ENCODE measurements around the gene BARHL1. TPM values are rescaled to one million over a fixed set of nuclear protein-coding genes. Genes with fewer than 3 reads are reported as not detected.

The BARHL1 gene
- polyA plus RNA-seq, 2 of the 4 experiments (the other 2 are of a cell fraction), result not detected

DNA sequence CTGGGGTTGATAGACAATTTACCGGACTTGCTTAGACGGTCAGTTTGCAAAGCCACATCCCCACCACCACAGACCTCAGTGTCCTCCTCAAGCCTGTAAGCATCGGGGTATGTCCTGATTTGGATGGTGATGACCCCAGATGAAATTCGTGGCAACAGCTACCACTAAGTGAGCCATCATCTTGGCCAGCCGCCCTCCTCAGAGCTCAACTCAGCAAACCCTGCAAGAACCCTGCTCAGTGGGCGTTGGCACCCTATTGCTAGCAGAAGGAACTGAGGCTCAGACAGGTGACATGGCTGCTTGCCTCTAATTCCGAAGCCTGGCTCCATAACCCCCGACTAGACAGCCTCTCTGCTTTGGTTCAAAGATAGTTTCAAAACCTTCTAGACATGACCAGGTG, 41.4 kb upstream of the BARHL1 start:
- no peak overlapping the region for H3K4me2 ChIP-seq
- WGBS (ENCODE audit: missing lambda C conversion rate), result 53% methylated on average over 8 of the region's 8 CpGs
- FAIRE-seq, result no peak
- TF ChIP-seq RCOR1 (IDR thresholded peaks at IDR 0.05; ENCODE audit: low read depth, low read length) (no peak), JUN (IDR thresholded peaks at IDR 0.05) (no peak), CEBPB (IDR thresholded peaks at IDR 0.05) (no peak), RFX5 (IDR thresholded peaks at IDR 0.05) (no peak), TFCP2L1 (CRISPR knock-in tag; IDR thresholded peaks at IDR 0.05) (no peak), EHMT2 (IDR thresholded peaks at IDR 0.05; ENCODE audit: low read depth) (no peak), KDM1A (IDR thresholded peaks at IDR 0.05; ENCODE audit: low read depth) (no peak), KDM5A (IDR thresholded peaks at IDR 0.05) (no peak), SMC3 (IDR thresholded peaks at IDR 0.05) (no peak), CBX2 (IDR thresholded peaks at IDR 0.05; ENCODE audit: borderline replicate concordance, low read depth) (no peak), HOXB13 (CRISPR knock-in tag; IDR thresholded peaks at IDR 0.05; ENCODE audit: low read depth) (no peak), CHD2 (IDR thresholded peaks at IDR 0.05; ENCODE audit: low read length, partially characterized antibody) (no peak), POLR2AphosphoS2 (conservative IDR thresholded peaks at IDR 0.05; ENCODE audit: low read length) (no peak)
- TF ChIP-seq, protein P1, sequence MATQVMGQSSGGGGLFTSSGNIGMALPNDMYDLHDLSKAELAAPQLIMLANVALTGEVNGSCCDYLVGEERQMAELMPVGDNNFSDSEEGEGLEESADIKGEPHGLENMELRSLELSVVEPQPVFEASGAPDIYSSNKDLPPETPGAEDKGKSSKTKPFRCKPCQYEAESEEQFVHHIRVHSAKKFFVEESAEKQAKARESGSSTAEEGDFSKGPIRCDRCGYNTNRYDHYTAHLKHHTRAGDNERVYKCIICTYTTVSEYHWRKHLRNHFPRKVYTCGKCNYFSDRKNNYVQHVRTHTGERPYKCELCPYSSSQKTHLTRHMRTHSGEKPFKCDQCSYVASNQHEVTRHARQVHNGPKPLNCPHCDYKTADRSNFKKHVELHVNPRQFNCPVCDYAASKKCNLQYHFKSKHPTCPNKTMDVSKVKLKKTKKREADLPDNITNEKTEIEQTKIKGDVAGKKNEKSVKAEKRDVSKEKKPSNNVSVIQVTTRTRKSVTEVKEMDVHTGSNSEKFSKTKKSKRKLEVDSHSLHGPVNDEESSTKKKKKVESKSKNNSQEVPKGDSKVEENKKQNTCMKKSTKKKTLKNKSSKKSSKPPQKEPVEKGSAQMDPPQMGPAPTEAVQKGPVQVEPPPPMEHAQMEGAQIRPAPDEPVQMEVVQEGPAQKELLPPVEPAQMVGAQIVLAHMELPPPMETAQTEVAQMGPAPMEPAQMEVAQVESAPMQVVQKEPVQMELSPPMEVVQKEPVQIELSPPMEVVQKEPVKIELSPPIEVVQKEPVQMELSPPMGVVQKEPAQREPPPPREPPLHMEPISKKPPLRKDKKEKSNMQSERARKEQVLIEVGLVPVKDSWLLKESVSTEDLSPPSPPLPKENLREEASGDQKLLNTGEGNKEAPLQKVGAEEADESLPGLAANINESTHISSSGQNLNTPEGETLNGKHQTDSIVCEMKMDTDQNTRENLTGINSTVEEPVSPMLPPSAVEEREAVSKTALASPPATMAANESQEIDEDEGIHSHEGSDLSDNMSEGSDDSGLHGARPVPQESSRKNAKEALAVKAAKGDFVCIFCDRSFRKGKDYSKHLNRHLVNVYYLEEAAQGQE (IDR thresholded peaks at IDR 0.05), result no peak
- TF ChIP-seq, protein P2, sequence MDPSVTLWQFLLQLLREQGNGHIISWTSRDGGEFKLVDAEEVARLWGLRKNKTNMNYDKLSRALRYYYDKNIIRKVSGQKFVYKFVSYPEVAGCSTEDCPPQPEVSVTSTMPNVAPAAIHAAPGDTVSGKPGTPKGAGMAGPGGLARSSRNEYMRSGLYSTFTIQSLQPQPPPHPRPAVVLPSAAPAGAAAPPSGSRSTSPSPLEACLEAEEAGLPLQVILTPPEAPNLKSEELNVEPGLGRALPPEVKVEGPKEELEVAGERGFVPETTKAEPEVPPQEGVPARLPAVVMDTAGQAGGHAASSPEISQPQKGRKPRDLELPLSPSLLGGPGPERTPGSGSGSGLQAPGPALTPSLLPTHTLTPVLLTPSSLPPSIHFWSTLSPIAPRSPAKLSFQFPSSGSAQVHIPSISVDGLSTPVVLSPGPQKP (IDR thresholded peaks at IDR 0.05; ENCODE audit: low read depth, low read length), result no peak
- TF ChIP-seq, protein P3, sequence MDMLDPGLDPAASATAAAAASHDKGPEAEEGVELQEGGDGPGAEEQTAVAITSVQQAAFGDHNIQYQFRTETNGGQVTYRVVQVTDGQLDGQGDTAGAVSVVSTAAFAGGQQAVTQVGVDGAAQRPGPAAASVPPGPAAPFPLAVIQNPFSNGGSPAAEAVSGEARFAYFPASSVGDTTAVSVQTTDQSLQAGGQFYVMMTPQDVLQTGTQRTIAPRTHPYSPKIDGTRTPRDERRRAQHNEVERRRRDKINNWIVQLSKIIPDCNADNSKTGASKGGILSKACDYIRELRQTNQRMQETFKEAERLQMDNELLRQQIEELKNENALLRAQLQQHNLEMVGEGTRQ (IDR thresholded peaks at IDR 0.05), result no peak
- TF ChIP-seq, protein P4, sequence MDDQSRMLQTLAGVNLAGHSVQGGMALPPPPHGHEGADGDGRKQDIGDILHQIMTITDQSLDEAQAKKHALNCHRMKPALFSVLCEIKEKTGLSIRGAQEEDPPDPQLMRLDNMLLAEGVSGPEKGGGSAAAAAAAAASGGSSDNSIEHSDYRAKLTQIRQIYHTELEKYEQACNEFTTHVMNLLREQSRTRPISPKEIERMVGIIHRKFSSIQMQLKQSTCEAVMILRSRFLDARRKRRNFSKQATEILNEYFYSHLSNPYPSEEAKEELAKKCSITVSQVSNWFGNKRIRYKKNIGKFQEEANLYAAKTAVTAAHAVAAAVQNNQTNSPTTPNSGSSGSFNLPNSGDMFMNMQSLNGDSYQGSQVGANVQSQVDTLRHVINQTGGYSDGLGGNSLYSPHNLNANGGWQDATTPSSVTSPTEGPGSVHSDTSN (IDR thresholded peaks at IDR 0.05), result no peak
- TF ChIP-seq, protein P5, sequence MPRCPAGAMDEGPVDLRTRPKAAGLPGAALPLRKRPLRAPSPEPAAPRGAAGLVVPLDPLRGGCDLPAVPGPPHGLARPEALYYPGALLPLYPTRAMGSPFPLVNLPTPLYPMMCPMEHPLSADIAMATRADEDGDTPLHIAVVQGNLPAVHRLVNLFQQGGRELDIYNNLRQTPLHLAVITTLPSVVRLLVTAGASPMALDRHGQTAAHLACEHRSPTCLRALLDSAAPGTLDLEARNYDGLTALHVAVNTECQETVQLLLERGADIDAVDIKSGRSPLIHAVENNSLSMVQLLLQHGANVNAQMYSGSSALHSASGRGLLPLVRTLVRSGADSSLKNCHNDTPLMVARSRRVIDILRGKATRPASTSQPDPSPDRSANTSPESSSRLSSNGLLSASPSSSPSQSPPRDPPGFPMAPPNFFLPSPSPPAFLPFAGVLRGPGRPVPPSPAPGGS (IDR thresholded peaks at IDR 0.05), result no peak
- TF ChIP-seq, protein P6, sequence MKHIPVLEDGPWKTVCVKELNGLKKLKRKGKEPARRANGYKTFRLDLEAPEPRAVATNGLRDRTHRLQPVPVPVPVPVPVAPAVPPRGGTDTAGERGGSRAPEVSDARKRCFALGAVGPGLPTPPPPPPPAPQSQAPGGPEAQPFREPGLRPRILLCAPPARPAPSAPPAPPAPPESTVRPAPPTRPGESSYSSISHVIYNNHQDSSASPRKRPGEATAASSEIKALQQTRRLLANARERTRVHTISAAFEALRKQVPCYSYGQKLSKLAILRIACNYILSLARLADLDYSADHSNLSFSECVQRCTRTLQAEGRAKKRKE (CRISPR knock-in tag; IDR thresholded peaks at IDR 0.05; ENCODE audit: low read depth), result no peak
- ATAC-seq, result no peak
- no peak overlapping the region for H3K4me3 ChIP-seq
- ChIA-PET CTCF (no interaction called here), POLR2A (no interaction called here)
- DNase-seq (ENCODE audit: low read depth in 1 of 2, low spot score in 1 of 2), result no peak
- H3K9me3 ChIP-seq, result peaks cover 3% of the 10 kb centered on the region; the same call in 1 of the 3 replicates
- no peak overlapping the region for H3K27ac ChIP-seq
- no peaks in the 10 kb centered on the region for H3K4me1 ChIP-seq
